HL-60/S4 (cell line): ENCODE measurements around the gene ACOT7.
"Not testable (repeated sequence)": the region's sequence is repeated elsewhere in the genome, so short reads cannot be mapped to it uniquely, and the experiment has no call there.

Experiments used
- in situ Hi-C: fragments of 300-500 bp; cut with MboI; formaldehyde crosslinking; loops from 2 replicates; pipeline ENCODE4 v1.14.3; 2022; ENCODE audit warnings: low sequenced_read_pairs

The ACOT7 gene

DNA sequence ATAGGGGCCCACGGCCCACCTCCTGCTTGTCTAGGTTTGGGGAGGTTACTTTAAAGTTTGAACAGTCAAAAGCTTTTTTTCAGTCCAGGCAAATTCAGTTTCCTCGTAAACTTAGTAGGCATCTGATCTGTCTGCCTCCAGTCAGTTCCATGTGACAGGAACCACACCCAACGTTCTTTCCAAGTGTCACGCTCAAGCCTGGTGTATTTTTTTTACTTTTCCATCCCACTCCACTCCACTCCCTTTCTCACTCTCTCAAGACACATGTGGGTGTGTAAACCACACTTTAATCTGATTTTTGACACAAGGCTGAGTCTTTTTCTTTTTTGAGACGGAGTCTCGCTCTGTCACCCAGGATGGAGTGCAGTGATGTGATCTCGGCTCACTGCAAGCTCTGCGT is 72.4 kb downstream of the ACOT7 start:
- in situ Hi-C loops: no loop called here

DNA sequence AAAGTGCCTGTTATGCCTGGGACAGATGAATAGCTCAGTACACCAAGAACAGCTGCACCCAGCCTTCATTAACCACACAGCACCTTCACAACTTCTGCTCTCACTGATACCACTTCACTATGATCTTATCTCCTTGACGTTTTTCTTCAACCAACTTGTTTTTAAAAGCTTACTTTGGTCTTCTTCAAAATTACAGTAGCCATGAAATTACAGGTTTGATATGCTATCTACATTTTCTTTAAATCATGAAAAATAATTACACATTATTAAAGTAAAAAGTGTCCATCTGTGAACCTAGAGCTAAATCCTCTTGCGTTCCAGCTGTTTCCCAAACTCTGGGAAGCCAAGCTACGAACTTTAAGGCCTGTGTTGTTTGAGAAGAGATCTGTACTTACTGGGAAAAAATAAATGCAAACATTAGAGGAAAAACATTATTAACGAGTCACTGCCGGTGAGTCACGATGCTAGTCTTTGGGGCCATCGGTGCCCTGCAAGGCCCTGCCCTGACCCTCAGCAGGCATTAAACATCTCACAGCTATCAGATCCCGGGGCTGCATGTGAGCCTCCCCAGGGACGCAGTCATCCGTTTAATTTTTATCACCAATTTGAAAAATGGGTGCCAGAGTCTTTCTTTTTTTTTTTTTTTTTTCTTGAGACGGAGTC is 76.3 kb downstream of the ACOT7 start:
- in situ Hi-C loops: no loop called here

DNA sequence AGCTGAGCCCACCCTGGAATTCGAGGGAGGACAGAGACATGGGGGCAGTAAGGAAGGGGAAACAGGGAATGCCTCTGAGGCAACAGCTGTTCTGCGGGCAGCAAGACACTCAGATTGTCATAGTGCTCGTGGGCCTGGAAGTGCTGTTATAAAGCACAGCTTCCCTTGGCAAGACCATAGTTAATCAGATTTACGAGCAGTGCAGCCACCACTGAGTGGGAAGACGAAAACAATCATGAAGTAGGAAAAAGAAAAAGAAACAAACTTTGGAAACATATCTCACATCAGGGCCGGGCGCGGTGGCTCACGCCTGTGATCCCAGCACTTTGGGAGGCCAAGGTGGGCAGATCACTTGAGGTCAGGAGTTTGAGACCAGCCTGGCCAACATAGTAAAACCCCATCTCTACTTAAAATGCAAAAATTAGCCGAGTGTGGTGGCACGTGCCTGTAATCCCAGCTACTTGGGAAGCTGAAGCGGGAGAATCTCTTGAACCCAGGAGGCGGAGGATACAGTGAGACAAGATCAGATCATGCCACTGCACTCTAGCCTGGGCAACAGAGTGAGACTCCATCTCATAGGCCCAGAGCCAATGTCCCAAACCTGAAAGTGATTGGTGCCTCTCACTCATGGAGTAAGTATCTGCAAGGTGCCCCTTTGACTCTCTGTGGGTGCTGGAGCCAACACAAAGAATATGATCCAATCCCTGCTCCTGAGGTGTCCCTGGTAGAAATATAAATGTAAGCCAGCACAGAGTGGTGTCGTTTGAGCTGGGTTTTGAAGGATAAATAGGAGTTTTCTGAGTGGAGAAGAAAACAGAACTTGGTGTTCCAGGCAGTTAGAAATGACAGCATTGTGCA is 77.1 kb downstream of the ACOT7 start:
- in situ Hi-C loops: no loop called here

DNA sequence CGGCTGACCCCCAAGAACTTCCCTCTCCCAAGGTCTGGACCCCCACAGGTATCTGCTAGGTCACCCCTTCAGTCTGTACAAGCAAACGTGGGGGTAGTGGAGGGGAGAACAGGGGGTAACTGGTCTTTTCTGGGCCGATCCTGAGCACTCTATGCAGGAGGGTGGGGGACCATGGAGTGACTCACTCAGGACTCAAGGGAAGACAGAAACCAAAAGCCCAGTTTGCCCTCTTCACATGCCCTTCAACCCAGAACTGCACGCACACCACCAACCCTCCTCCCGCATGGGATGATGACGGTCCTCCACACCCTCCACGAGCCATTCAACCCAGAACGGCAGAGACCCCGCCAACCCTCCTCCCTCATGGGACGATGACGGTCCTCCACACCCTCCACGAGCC is 79.1 kb downstream of the ACOT7 start:
- in situ Hi-C loops: no loop called here

DNA sequence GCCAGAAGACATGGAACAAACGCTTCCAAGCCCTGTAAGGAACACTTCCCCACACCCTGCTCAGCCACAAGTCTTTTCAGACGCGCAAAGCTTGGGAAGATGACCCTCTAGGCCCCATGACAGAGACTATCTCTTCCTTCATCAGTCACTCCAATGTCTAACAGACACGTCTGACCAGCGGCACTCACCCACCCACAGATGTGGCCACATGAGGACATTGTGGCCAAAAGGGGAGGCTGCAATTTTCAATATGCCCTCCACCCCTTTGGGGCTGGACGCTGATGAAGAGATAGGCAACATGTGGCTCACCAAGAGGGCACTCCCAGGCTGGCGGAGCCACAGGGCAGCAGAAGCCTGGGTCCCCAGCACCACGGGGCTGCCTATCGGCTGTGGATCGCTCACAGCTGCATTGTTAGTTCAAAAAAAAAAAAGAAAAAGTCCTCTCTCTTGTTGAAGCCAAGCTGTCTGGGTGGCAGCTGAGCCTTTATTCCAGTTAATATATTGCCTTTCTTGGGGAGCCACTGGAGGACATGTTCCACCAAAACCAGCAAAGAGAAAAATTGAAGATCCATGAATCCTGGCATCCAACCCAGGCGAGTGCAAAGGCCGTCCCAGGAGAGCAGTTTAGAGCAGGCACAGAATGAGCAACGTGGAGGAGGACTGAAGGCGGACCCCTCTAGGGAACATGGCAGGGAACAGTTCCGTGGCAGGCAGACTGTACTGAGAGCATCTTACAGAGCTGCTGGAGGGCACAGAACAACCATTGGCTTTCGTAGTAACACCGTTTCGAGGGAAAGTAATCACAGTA is 80.0 kb downstream of the ACOT7 start:
- in situ Hi-C loops: no loop called here

DNA sequence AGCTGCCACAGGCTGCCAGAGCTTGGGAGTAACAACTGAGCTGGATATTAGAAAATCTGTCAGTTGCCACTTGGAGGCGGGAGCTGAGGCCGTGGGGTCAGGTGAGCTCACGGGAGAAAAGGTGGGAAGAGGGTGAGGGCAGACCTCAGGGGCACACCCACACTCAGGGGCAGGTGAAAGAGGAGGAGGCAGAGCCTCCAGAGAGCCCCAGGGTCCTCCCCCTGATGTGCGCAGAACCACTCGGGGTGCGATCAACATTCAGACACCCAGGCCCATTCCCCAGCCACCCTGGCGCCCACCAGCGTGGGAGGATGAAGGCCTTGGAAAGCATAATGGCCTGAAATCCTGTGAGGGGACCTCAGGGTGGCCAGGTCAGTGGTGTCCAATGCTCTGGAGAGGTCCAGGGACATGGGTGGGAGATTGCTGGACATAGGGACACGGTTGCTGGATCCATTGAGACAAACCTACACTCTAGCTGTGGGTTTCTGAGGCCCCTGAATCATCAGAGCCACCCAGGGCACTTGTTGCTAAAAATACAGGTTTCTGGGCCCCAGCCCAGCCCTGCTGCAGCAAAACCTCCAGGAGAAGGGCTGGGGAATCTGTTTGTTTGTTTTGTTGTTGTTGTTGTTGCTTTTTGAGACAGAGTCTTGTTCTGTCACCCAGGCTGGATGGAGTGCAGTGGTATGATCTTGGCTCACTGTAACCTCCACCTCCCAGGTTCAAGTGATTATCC is 83.3 kb downstream of the ACOT7 start:
- in situ Hi-C loops: no loop called here

DNA sequence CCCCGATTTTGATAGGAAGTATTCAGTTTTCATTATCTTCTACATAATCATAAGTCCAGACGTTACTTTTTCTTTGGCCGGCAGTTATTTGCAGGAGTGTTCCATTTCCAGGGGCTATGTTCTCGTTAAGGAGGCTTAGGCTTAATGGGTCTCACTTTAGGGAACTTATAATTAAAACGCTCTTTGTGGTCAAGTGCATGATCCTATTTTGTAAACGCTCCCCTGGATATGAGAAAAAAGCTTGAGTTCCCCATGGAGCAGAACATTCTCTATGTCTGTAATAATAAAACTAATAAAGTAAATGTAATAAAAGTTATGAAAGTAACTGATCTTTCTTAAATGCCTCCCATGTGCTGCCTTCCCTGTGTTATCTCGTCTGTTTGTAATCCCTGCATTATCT is 84.0 kb downstream of the ACOT7 start:
- in situ Hi-C loops: no loop called here

DNA sequence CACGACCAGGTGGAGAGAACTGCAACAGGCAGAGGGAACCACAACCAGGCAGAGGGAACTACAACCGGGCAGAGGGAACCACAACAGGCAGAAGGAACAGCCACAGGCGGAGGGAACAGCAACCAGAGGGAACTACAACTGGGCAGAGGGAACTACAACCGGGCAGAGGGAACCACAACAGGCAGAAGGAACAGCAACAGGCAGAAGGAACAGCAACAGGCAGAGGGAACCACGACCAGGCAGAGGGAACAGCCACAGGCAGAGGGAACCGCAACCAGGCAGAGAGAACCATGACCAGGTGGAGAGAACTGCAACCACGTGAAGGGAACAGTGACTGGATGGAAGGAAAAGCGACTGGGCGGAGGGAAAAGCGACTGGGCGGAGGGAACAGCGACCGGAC is 85.1 kb downstream of the ACOT7 start:
- in situ Hi-C loops: no loop called here

DNA sequence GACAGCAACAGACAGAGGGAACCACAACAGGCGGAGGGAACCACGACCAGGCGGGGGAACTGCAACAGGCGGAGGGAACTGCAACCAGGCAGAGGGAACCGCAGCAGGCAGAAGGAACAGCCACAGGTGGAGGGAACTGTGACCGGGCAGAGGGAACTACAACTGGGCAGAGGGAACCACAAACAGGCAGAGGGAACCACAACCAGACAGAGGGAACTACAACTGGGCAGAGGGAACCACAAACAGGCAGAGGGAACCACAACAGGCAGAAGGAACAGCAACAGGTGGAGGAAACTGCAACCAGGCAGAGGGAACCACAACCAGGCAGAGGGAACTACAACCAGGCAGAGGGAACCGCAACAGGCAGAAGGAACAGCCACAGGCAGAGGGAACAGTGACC is 85.9 kb downstream of the ACOT7 start:
- in situ Hi-C loops: not testable (repeated sequence)

DNA sequence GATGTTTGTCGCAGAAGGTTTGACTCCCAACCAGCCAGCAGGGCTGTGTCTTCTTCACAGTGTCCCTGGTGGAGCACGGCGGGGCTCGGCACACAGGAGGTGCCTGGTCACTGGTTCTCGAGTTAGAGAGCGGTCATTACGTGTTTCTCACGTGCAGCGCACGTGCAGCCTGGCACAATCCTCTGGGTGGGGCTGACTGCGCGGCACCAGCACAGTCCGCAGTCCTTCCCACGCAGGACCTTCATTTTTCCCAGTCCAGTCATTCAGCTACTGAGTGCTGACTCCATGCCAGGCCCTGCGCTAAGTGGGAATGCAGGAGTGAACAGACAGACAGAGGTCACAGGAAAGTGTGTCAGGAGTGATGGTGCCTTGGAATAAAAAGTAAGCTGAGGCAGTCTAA is 86.5 kb downstream of the ACOT7 start:
- in situ Hi-C loops: no loop called here

DNA sequence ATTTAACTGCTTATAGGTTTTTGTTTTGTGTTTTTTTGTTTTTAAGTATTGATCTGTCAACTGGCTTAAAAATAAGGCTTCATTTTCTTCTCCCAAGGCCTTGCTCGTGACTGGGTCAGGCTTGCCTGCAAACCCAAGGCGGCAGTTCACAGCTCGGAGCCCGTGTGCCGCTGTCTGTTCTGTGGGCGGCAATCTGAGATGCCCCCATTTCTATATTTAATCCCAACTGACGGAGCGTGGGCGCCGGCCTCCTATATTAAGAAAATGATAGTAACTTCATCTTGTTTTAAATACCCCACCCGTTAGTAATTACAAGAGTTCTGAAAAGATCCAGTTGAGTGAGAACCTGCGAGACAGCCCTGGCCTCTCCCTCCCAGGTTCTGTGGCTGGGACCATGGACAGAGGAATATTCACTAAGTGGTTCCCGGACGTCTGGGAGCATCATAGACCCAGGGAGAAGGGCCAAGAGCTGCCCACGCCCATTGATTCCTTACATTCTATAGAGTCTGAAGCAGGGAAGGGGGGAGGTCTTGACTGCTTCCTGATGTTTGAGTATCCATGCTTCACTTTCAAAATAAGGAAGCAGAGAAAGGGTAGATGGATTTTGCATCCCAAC is 90.1 kb downstream of the ACOT7 start:
- in situ Hi-C loops: no loop called here

DNA sequence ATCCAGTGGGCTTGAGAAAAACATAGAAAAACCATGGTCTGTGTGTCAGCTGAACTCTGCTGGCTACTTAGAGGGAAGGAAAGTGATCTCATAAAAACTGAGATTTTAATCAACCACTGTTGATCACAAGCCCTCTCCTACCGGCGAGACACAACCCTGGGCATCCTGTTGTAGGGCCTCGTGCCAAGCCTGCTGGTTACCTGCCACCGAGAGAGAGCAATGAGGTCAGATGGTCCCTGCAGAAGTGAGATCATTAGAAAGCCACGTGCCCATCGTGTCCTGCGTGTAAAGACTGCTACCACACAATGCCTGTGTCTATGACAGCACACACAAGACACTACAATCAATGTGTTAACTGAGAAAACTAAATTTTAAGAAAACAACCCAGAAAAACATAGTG is 91.0 kb downstream of the ACOT7 start:
- in situ Hi-C loops: no loop called here

DNA sequence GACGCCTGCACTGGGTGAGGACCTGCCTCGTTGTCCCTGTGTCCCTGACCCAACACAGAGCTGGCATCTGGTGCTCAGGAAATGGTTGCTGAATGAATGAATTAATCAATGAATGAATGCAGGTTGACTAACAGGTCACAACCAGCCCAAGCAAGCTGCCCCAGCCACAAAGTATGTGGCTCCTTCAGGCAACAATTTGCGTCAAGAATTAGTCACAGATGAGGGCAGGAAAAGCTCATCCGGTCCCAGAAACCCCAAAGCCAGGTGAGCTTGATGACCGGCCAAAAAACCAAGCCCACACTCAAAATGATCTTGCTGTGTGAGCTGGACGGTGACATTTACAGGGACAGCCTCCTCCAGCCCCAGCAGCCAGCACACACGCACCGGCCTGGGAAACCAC is 92.0 kb downstream of the ACOT7 start:
- in situ Hi-C loops: no loop called here

DNA sequence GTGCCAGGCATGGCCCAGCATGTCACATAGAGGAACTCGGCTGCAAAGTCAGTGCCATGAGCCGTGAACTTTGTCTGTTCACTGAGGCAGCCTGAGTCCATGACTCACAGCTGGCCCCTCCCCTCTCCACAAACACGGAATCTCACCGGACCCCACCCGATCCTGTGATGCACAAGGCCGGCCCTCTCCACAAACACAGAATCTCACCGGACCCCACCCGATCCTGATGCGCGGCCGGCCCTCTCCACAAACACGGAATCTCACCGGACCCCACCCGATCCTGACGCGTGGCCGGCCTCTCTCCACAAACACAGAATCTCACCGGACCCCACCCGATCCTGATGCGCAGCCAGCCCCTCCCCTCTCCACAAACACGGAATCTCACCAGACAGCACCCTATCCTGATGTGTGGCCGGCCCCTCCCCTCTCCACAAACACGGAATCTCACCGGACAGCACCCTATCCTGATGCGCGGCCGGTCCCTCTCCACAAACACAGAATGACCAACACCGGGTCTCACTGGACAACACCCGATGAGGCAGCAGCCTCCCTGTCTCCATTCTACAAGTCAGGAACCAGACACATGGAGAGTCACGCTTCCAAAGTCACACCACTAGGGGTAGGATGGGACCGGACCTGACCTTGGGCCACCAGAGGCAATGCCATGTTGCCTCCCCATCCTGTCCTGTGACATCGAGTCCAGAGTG is 93.1 kb downstream of the ACOT7 start:
- in situ Hi-C loops: no loop called here

DNA sequence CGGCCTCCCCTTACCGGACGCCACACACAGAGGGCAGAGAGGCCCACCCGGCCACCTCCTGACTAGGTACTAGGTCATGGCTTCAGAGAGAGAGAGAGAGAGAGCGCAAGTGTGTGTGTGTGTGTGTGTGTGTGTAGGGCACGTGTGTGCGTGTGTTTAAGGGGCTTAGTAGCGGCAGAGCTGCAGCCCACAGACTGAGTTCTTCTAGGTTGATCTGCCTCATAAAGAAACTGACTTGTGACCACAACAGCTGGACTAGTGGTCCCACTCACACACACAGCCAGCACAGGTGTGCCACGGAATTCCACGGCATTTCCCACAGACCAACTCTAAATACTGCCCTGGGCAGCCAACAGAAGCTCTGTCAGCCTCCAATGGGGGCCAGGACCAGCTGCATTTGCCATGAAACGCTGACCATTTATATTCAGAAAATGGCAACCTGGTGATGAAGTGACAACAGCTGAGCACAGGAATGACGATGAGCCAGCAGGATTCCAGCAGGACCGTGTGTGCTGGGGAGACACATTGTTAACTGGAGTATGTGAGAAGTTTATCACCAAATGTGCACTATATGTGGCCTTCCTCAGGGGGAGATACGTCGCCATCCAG is 93.9 kb downstream of the ACOT7 start:
- in situ Hi-C loops: no loop called here

DNA sequence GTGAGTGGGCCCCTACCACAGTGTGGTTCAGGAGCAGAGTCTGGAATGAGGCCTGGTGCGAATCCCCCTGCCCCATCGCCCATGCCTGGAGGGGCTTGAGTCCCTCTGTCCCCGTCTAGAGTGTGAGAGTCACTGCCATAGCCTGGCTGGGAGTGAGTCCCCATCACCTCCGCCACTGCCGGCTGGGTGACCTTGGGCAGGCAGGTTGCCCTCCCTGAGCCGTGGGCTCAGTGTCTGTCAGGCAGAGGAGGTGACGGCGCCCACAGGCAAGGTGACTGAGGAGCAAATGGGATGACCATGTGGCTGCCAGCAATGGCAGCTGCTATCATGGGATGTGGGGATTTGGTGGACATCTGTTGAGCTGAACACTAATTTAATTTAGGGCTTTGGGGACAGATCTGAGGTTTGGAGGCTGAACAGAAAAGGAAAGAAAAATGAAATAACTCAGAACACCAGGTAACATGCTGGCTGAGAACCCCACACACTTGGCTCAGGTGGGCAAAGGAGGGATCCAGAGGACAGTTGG is 94.6 kb downstream of the ACOT7 start:
- in situ Hi-C loops: no loop called here

DNA sequence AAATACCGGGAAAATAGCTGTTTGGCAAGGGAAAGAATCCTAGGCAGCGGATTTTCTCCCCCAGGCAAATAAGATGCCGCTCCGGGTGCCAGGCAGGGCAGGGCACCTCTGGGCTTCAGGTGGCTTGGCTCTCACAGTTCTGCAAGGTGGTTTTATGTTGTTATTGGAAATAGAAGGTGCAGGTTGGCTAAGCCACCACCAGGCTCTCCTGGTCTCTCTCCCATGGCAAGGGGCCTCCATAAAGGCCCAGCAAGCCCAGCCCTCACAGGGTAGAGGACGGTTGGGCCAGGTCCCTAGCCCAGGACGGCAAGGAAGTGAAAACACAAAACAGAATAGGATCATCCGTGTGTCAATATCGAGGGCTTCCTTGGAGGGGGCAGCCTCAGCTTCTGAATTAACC is 95.0 kb downstream of the ACOT7 start:
- in situ Hi-C loops: no loop called here

DNA sequence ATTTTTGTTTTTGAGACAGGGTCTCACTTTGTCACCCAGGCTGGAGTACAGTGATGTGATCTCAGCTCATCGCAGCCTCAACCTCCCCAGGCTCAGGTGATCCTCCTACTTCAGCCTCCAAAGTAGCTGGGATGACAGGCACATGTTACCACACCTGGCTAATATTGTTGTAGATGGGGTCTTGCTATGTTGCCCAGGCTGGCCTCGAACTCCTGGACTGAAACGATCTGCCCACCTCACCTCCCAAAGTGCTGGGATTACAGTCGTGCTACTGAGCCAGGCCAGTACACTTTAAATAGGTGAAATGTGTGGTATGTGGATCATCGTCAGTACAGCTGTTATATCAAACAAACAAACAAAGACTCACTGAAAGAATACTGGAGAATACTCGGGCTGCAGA is 97.7 kb downstream of the ACOT7 start:
- in situ Hi-C loops: no loop called here

DNA sequence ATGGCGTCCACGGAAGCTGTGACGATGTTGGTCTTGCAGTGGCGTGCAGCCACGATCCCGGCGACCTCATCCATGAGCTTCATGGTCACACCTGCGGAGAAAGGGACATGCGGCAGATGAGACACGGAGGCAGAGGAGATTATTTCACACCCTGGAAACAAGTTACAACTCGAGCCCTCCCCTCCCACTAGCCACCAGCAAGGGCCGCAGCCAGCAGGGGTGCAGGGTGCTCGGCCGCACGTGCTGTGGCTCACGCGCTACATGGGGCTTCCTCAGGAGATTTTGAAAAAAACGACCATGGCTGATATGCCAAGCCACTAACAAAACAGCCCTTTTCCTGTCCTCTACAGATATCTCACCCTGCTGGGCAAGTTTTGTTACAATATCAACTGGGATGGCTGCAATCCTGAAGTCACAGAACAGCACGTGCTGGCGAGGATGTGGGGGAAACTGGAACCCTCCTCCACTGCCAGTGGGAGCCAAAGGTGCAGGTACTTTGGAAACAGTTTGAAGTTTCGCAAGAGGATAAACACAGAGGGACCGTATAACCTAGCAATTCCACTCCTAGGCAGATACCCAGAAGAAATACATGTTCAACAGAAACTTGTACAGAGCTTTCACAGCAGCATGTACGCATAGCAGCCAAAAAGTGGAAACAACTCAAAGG is 98.5 kb downstream of the ACOT7 start:
- in situ Hi-C loops: no loop called here
